CD4-positive, alpha-beta memory T cell (primary cell): ENCODE results near the gene WSCD2. TPM values are rescaled to one million over a fixed set of nuclear protein-coding genes. Genes with fewer than 3 reads are reported as not detected.

ENCODE experiments used
- CTCF ChIA-PET: fragments of 350-600 bp; sonication (Branson Sonifier 250); formaldehyde crosslinking; loops from one replicate; lab custom pipeline; 2021; ENCODE audit warnings: inconsistent platforms; ENCODE audit not compliant: partially characterized antibody; lab: Charles Lee
- POLR2A ChIA-PET: fragments of 350-600 bp; sonication (Branson Sonifier 250); formaldehyde crosslinking; loops from one replicate; lab custom pipeline; 2021; ENCODE audit not compliant: partially characterized antibody; lab: Charles Lee
- DNase-seq, 5 donors: peaks; one replicate each; pipeline versions ENCODE4 v3.0.0 to v3.0.0-alpha.2; 2020 to 2022; ENCODE audit warnings: mixed read lengths in 1 of 5
- H3K27ac ChIP-seq: one replicate; pipeline ENCODE4 v1.7.0; 2013; ENCODE audit warnings: low read depth, low read length
- H3K27me3 ChIP-seq: 2 replicates; pipeline ENCODE4 v1.7.0; 2013; ENCODE audit warnings: mild to moderate bottlenecking, low read length, moderate library complexity; ENCODE audit not compliant: insufficient read depth
- H3K36me3 ChIP-seq: 2 replicates; pipeline ENCODE4 v1.7.0; 2013; ENCODE audit warnings: mild to moderate bottlenecking, low read length, moderate library complexity; ENCODE audit not compliant: insufficient read depth
- H3K4me1 ChIP-seq: 2 replicates; pipeline ENCODE4 v1.7.0; 2013; ENCODE audit warnings: mild to moderate bottlenecking, low read length, moderate library complexity; ENCODE audit not compliant: insufficient read depth
- H3K4me3 ChIP-seq, 2 donors: one replicate each; pipeline ENCODE4 v1.7.0; 2013; ENCODE audit warnings: low read length in 2 of 2, mild to moderate bottlenecking in 1 of 2
- H3K9me3 ChIP-seq, 2 donors: one replicate each; pipeline ENCODE4 v1.7.0; 2013; ENCODE audit warnings: low read length in 2 of 2, control low read depth in 1 of 2; ENCODE audit not compliant: control insufficient read depth in 1 of 2
- H3K27ac Mint-ChIP-seq, 7 donors: one replicate each; pipeline ENCODE4 v1.8.0; 2020 to 2021; ENCODE audit warnings: mixed read lengths in 7 of 7, mild to moderate bottlenecking in 6 of 7, inconsistent platforms in 3 of 7, moderate library complexity in 3 of 7
- H3K27me3 Mint-ChIP-seq, 2 donors: one replicate each; pipeline ENCODE4 v1.8.0; 2020 to 2021; ENCODE audit warnings: mixed read lengths in 2 of 2
- H3K36me3 Mint-ChIP-seq, 2 donors: one replicate each; pipeline ENCODE4 v1.8.0; 2020 to 2021; ENCODE audit warnings: mixed read lengths in 2 of 2, inconsistent platforms in 1 of 2, mild to moderate bottlenecking in 1 of 2
- H3K4me1 Mint-ChIP-seq, 4 donors: one replicate each; pipeline ENCODE4 v1.8.0; 2020 to 2021; ENCODE audit warnings: mixed read lengths in 4 of 4, mild to moderate bottlenecking in 1 of 4
- H3K4me3 Mint-ChIP-seq, 8 donors: one replicate each; pipeline ENCODE4 v1.8.0; 2020 to 2021; ENCODE audit warnings: mixed read lengths in 8 of 8, mild to moderate bottlenecking in 7 of 8, moderate library complexity in 6 of 8, inconsistent platforms in 3 of 8
- H3K9me3 Mint-ChIP-seq, 8 donors: one replicate each; pipeline ENCODE4 v1.8.0; 2020 to 2021; ENCODE audit warnings: mixed read lengths in 8 of 8, mild to moderate bottlenecking in 5 of 8, inconsistent platforms in 3 of 8, moderate library complexity in 1 of 8
- intact Hi-C: fragments of 100-400 bp; cut with micrococcal nuclease; formaldehyde crosslinking; loops from one replicate; pipeline ENCODE4 v1.15.1; 2023
- polyA plus RNA-seq, 2 donors: library from polyadenylated mRNA; unstranded; fragments of 300-500 nt; fragmentation: Illumina TruSeq; gene quantifications; one replicate each; pipeline ENCODE4 v1.2.3, GENCODE V29; 2021
- total RNA-seq, 2 experiments: library from RNA; stranded (reverse); gene quantifications; one replicate each; pipeline ENCODE4 v1.2.3, GENCODE V29; 2021

WSCD2 gene
- total and polyA plus RNA-seq, 4 experiments from 2014 or later = not detected

DNA sequence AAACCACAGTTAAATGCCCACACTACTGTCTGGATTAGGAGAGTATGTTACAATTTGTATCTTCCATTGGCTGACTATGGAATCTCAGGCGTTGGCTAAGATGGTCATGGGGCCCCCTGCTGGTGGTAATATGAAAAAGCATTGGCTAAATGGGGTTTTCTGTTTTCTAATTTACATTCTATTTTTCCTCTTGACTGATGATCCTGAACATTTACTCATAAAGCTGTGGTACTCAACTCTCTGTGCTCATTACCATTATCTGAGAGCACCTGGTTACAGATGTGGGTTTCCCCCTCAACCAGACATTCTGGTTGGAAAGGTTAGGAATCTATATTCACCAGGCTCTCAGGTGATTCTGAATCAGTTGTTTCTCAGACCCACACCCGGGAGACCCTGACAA is 64.8 kb downstream of the WSCD2 start:
- Histone ChIP-seq H3K9me3 (no peaks in the 10 kb centered on the region), H3K4me3 (no peak overlapping the region), H3K27ac (no peak overlapping the region), H3K36me3 (no peaks in the 10 kb centered on the region), H3K27me3 (no peaks in the 10 kb centered on the region), H3K4me1 (no peaks in the 10 kb centered on the region)
- DNase-seq = peak in 3 of 5 donors; percentile 7 to 20 (median 7)
- intact Hi-C loops = no loop called here
- H3K4me3 Mint-ChIP-seq = no peak overlapping the region
- no peak overlapping the region for H3K27ac Mint-ChIP-seq
- no peaks in the 10 kb centered on the region for H3K9me3 Mint-ChIP-seq
- CTCF ChIA-PET = interaction anchor here (0.9 to 1.9 kb wide), 5 partner anchors 9 to 523 kb away, joined by 3 to 8 read pairs (median 3); no protein-coding TSS in a partner anchor
- peaks cover 3 to 19% of the 10 kb centered on the region in 2 donors for H3K27me3 Mint-ChIP-seq
- POLR2A ChIA-PET = no interaction called here
- H3K36me3 Mint-ChIP-seq = no peaks in the 10 kb centered on the region
- H3K4me1 Mint-ChIP-seq = no peaks in the 10 kb centered on the region

DNA sequence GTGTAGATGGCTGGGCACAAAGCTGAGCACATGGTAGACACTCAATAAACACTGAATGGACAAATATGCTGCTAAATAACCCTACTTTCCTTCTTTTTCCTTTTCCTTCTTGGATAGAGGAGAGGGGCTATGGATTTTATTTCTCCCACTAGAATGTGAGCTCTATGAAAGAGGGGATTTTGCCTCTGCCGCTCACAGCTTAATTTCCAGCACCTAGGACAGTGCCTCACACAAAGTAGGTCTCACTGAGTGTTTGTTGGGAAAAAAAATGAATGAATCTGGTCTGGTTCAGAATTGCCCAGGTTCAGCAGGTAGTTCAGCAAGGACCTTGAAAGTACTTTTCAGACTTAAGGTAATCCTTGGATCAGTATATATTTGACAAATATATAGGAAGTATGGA is 65.5 kb downstream of the WSCD2 start:
- no peak overlapping the region for H3K4me3 ChIP-seq
- H3K36me3 ChIP-seq = no peaks in the 10 kb centered on the region
- Mint-ChIP-seq H3K4me1 (no peaks in the 10 kb centered on the region), H3K36me3 (no peaks in the 10 kb centered on the region), H3K4me3 (no peak overlapping the region), H3K9me3 (no peaks in the 10 kb centered on the region), H3K27ac (no peak overlapping the region), H3K27me3 (peaks cover 3 to 20% of the 10 kb centered on the region in 2 donors)
- H3K9me3 ChIP-seq = no peaks in the 10 kb centered on the region
- no peaks in the 10 kb centered on the region for H3K27me3 ChIP-seq
- intact Hi-C loops = no loop called here
- CTCF ChIA-PET = interaction anchor here (0.9 to 2.4 kb wide), 6 partner anchors 9 to 524 kb away, joined by 3 to 10 read pairs (median 3); no protein-coding TSS in a partner anchor
- no peak for DNase-seq
- POLR2A ChIA-PET = no interaction called here
- H3K4me1 ChIP-seq = no peaks in the 10 kb centered on the region
- no peak overlapping the region for H3K27ac ChIP-seq

DNA sequence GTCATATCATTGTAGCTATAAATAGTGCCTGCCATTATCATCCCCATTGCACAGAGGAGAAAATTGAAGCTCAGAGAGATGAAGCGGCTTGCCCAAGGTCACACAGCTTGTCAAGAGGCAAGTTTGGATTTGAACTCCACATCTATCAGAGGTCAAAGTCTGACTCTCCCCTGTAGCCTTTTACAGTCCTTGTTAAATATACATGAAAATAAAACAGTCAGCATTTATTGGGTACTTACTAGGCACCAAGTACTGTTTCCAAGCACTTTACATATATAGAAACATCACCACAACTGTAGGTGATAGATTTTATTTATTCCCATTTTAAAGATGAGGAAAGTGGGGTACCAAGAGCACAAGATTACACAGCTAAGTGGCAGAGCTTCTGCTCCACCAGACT is 67.2 kb downstream of the WSCD2 start:
- H3K4me1 Mint-ChIP-seq = no peaks in the 10 kb centered on the region
- Histone ChIP-seq H3K9me3 (no peaks in the 10 kb centered on the region), H3K4me3 (no peak overlapping the region), H3K36me3 (no peaks in the 10 kb centered on the region), H3K27me3 (no peaks in the 10 kb centered on the region), H3K4me1 (no peaks in the 10 kb centered on the region), H3K27ac (no peak overlapping the region)
- no peak for DNase-seq
- H3K4me3 Mint-ChIP-seq = no peak overlapping the region
- no peaks in the 10 kb centered on the region for H3K36me3 Mint-ChIP-seq
- H3K27ac Mint-ChIP-seq = no peak overlapping the region
- ChIA-PET POLR2A (no interaction called here), CTCF (interaction anchor here (0.7 to 2.4 kb wide), 4 partner anchors 14 to 206 kb away, joined by 4 to 10 read pairs (median 4); no protein-coding TSS in a partner anchor)
- H3K9me3 Mint-ChIP-seq = peaks cover 0 to 2% (median 0%) of the 10 kb centered on the region in 8 donors
- intact Hi-C loops = no loop called here
- peaks cover 3 to 22% of the 10 kb centered on the region in 2 donors for H3K27me3 Mint-ChIP-seq

DNA sequence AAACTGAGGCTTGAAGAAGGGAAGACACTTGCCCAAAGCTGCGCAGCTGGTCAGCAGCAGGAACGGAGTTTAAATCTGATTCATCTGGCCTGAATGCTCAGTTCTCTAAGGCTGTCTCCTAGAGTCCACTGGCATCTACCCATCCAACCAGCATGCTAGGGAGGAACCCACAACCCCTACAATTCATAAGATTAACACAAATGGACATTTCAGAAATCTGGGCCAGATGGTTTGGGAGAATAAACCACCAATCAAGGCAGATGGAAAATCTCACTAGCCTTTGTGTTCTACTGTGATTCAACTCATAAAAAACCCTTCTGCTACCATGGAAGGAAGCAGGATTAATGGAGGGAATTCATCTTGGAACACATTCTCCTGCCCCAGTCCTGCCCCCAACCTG is 67.8 kb downstream of the WSCD2 start:
- H3K4me1 ChIP-seq = no peaks in the 10 kb centered on the region
- H3K27ac ChIP-seq = no peak overlapping the region
- no peak for DNase-seq
- Mint-ChIP-seq H3K4me1 (no peaks in the 10 kb centered on the region), H3K9me3 (peaks cover 0 to 2% (median 0%) of the 10 kb centered on the region in 8 donors), H3K36me3 (no peaks in the 10 kb centered on the region), H3K27ac (no peak overlapping the region), H3K27me3 (peaks cover 3 to 22% of the 10 kb centered on the region in 2 donors), H3K4me3 (no peak overlapping the region)
- POLR2A ChIA-PET = no interaction called here
- CTCF ChIA-PET = no interaction called here
- intact Hi-C loops = no loop called here
- no peaks in the 10 kb centered on the region for H3K36me3 ChIP-seq
- H3K27me3 ChIP-seq = no peaks in the 10 kb centered on the region
- H3K9me3 ChIP-seq = no peaks in the 10 kb centered on the region
- no peak overlapping the region for H3K4me3 ChIP-seq

DNA sequence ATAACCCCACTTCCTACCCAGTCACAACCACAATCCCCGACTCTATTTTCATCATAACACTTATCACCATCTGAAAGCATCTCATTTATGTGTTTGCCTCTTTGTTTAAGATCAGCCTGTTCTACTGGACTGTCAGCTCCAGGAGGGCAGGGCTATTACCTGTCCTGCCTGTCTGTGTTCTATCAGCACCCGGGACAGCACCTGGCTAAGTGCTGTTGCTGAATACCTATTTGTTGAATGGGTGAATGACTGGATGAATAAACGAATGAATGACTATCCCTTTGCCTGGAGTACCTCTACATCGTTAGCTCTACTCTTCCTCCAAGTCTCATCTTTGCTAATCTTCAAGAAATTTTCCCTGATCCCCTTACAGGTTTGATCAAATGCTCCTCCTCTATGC is 69.0 kb downstream of the WSCD2 start:
- ChIA-PET POLR2A (no interaction called here), CTCF (no interaction called here)
- no peak overlapping the region for H3K4me3 Mint-ChIP-seq
- no peaks in the 10 kb centered on the region for H3K36me3 ChIP-seq
- no peaks in the 10 kb centered on the region for H3K4me1 Mint-ChIP-seq
- intact Hi-C loops = no loop called here
- no peaks in the 10 kb centered on the region for H3K36me3 Mint-ChIP-seq
- no peak overlapping the region for H3K27ac ChIP-seq
- no peaks in the 10 kb centered on the region for H3K27me3 ChIP-seq
- H3K27me3 Mint-ChIP-seq = peaks cover 3 to 25% of the 10 kb centered on the region in 2 donors
- H3K4me1 ChIP-seq = no peaks in the 10 kb centered on the region
- no peaks in the 10 kb centered on the region for H3K9me3 ChIP-seq
- peaks cover 0 to 2% (median 0%) of the 10 kb centered on the region in 8 donors for H3K9me3 Mint-ChIP-seq
- H3K27ac Mint-ChIP-seq = no peak overlapping the region
- no peak for DNase-seq
- no peak overlapping the region for H3K4me3 ChIP-seq

DNA sequence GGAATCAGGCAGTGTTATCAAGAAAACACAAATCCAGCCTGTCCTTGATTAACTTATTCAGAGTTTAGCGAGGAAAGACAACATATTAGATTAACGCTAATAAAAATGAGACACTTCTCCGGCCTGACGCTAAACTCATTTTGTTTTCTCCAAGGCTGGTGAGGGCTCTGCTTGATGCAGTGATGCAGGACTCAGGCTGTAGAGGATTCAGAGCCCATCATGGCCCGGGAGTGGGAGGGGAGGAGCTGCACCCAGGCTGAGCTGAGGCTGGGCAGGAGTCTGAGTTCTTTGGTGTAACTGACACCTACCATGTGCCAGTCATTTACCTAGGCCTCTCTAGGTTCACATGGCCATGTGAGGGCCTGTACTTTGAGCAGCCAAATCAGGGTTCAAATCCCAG is 70.0 kb downstream of the WSCD2 start:
- Mint-ChIP-seq H3K27me3 (peaks cover 5 to 23% of the 10 kb centered on the region in 2 donors), H3K27ac (no peak overlapping the region), H3K9me3 (peaks cover 0 to 3% (median 0%) of the 10 kb centered on the region in 8 donors), H3K4me3 (no peak overlapping the region), H3K36me3 (no peaks in the 10 kb centered on the region), H3K4me1 (no peaks in the 10 kb centered on the region)
- no peak overlapping the region for H3K27ac ChIP-seq
- no peaks in the 10 kb centered on the region for H3K4me1 ChIP-seq
- H3K9me3 ChIP-seq = no peaks in the 10 kb centered on the region
- no peaks in the 10 kb centered on the region for H3K27me3 ChIP-seq
- ChIA-PET CTCF (no interaction called here), POLR2A (no interaction called here)
- no peak overlapping the region for H3K4me3 ChIP-seq
- H3K36me3 ChIP-seq = no peaks in the 10 kb centered on the region
- intact Hi-C loops = no loop called here
- DNase-seq = no peak

DNA sequence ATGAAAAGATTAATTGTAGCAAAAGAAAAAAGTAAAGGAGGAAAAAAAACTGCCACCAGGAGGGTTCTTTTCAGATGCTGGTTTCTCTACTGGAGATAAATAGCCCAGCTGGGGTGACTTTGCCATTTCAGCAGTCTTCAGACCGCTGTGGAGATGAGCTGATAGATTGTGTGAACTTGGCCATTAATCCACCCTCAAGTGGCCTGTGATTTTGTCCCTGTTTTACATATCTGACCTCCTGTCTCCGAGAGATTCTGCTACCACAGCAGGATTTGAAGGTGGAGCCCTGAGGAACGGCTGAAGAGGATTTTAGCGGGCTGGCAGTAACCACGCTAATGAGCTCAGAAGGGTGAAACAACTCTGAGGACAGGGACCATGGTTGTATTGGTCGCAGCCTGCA is 72.7 kb downstream of the WSCD2 start:
- Histone ChIP-seq H3K4me3 (no peak overlapping the region), H3K27ac (no peak overlapping the region), H3K9me3 (no peaks in the 10 kb centered on the region), H3K27me3 (no peaks in the 10 kb centered on the region), H3K36me3 (no peaks in the 10 kb centered on the region), H3K4me1 (no peaks in the 10 kb centered on the region)
- ChIA-PET CTCF (no interaction called here), POLR2A (interaction anchor here (0.9 kb wide), 1 partner anchor 65 kb away, joined by 3 read pairs; no protein-coding TSS in a partner anchor)
- Mint-ChIP-seq H3K4me1 (no peaks in the 10 kb centered on the region), H3K27ac (no peak overlapping the region), H3K4me3 (no peak overlapping the region), H3K9me3 (peaks cover 0 to 4% (median 0%) of the 10 kb centered on the region in 8 donors), H3K36me3 (no peaks in the 10 kb centered on the region), H3K27me3 (peaks cover 5 to 28% of the 10 kb centered on the region in 2 donors)
- intact Hi-C loops = no loop called here
- no peak for DNase-seq
